Testis (tissue), 3 donors: ENCODE results near the gene PLCL1. TPM values are rescaled to one million over a fixed set of nuclear protein-coding genes. Genes with fewer than 3 reads are reported as not detected.

Experiments
- DNase-seq: peaks from one replicate; pipeline ENCODE4 v3.0.0-alpha.2; 2019
- H3K27ac ChIP-seq, 2 donors: fragments of 200-600 bp; sonication (generic); one replicate each; pipeline ENCODE4 v1.5.1; 2019
- H3K27me3 ChIP-seq: fragments of 200-600 bp; sonication (generic); one replicate; pipeline ENCODE4 v1.5.1; 2019
- H3K36me3 ChIP-seq: fragments of 200-600 bp; sonication (generic); one replicate; pipeline ENCODE4 v1.5.1; 2017; ENCODE audit warnings: low read depth; ENCODE audit errors: missing control alignments
- H3K4me1 ChIP-seq: fragments of 200-600 bp; sonication (generic); one replicate; pipeline ENCODE4 v1.5.1; 2019
- H3K4me3 ChIP-seq, 2 donors: fragments of 200-600 bp; sonication (generic); one replicate each; pipeline ENCODE4 v1.5.1; 2017 to 2019
- H3K9me3 ChIP-seq: fragments of 200-600 bp; sonication (generic); one replicate; pipeline ENCODE4 v1.5.1; 2017
- CTCF ChIP-seq, 3 experiments: fragments of 450-650 bp in 2 of 3; fragments of 200-600 bp in 1 of 3; sonication (generic) in 1 of 3; IDR thresholded peaks; one replicate each; pipeline ENCODE4 v1.5.1; 2016 to 2019; ENCODE audit warnings: antibody characterized with exemption in 3 of 3, mild to moderate bottlenecking in 2 of 3, moderate library complexity in 1 of 3
- POLR2A ChIP-seq: fragments of 450-650 bp; IDR thresholded peaks from one replicate; pipeline ENCODE4 v1.6.1; 2017; ENCODE audit warnings: antibody characterized with exemption, mild to moderate bottlenecking, moderate library complexity
- WGBS, 2 donors: methylation state at CpG; one replicate each; pipeline ENCODE4 v1.1.5; 2018; 5-methylcytosine and 5-hydroxymethylcytosine counted together
- intact Hi-C: fragments of 100-400 bp; cut with DNase I; formaldehyde crosslinking; loops from one replicate; pipeline ENCODE4 v1.15.1; 2023; ENCODE audit warnings: low total_unique reads
- polyA plus RNA-seq: library from polyadenylated mRNA; stranded (reverse); fragments of 350-450 nt; fragmentation: Illumina TruSeq; extraction: RNeasy Lipid Tissue Mini Kit (QIAGEN cat#74804); gene quantifications from one replicate; pipeline ENCODE4 v1.2.3, GENCODE V29; 2014; ENCODE audit warnings: low read depth, low replicate concordance; ENCODE audit not compliant: insufficient read depth
- total RNA-seq, 2 donors: library from RNA; depleted of rRNA; stranded (reverse); fragments of >200 nt; gene quantifications; one replicate each; pipeline ENCODE4 v1.2.3, GENCODE V29; 2016

The PLCL1 gene
- total and polyA plus RNA-seq, 3 donors from 2014 or later, result 2.1 to 2.6 (median 2.4) TPM

GRCh38 chr2:198072655-198073054 lies 268.3 kb downstream of the PLCL1 start:
- Histone ChIP-seq H3K4me1 (no peaks in the 10 kb centered on the region), H3K9me3 (no peaks in the 10 kb centered on the region), H3K27ac (no peak overlapping the region), H3K36me3 (no peaks in the 10 kb centered on the region), H3K27me3 (no peaks in the 10 kb centered on the region), H3K4me3 (no peak overlapping the region)
- intact Hi-C loops, result no loop called here
- TF ChIP-seq POLR2A (no peak), CTCF (IDR thresholded peaks at IDR 0.05) (no peak)
- no peak for DNase-seq

- intact Hi-C loops, result no loop called here
- H3K4me1 ChIP-seq, result no peaks in the 10 kb centered on the region
- 83 to 90% methylated on average over 2 of the region's 2 CpGs for WGBS, 2 donors
- no peak for DNase-seq
- no peak overlapping the region for H3K27ac ChIP-seq
- no peaks in the 10 kb centered on the region for H3K9me3 ChIP-seq
- no peaks in the 10 kb centered on the region for H3K27me3 ChIP-seq
- H3K36me3 ChIP-seq, result no peaks in the 10 kb centered on the region
- H3K4me3 ChIP-seq, result no peak overlapping the region
- TF ChIP-seq POLR2A (no peak), CTCF (IDR thresholded peaks at IDR 0.05) (no peak)
Observed at GRCh38 chr2:198073253-198073652, 268.9 kb downstream of the PLCL1 start.

DNA sequence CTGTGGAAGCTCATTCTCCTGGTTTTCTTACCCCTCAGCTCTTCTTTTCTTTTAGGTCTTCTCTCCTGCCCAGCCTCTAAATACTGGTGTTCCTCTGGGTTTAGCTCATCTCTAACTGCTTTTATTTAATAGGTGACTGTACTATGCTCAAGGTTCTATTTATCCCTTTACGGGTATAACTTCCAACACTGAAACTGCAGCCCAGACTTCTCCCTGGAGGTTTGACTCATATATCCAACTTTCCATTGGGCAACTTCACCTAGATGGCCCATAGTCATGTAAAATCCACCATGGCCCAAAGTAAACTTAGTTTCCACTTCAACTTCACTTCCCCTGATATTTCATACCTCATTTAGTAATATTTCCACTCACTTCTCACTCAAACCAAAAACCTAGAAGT lies 273.1 kb downstream of the PLCL1 start:
- Histone ChIP-seq H3K27ac (no peak overlapping the region), H3K4me1 (no peaks in the 10 kb centered on the region), H3K27me3 (no peaks in the 10 kb centered on the region), H3K36me3 (no peaks in the 10 kb centered on the region), H3K4me3 (no peak overlapping the region), H3K9me3 (no peaks in the 10 kb centered on the region)
- intact Hi-C loops, result no loop called here
- no peak for DNase-seq
- 88 to 96% methylated on average over 1 of the region's 1 CpG for WGBS, 2 donors
- TF ChIP-seq POLR2A, result no peak
- no peak for TF ChIP-seq CTCF (IDR thresholded peaks at IDR 0.05)

DNA sequence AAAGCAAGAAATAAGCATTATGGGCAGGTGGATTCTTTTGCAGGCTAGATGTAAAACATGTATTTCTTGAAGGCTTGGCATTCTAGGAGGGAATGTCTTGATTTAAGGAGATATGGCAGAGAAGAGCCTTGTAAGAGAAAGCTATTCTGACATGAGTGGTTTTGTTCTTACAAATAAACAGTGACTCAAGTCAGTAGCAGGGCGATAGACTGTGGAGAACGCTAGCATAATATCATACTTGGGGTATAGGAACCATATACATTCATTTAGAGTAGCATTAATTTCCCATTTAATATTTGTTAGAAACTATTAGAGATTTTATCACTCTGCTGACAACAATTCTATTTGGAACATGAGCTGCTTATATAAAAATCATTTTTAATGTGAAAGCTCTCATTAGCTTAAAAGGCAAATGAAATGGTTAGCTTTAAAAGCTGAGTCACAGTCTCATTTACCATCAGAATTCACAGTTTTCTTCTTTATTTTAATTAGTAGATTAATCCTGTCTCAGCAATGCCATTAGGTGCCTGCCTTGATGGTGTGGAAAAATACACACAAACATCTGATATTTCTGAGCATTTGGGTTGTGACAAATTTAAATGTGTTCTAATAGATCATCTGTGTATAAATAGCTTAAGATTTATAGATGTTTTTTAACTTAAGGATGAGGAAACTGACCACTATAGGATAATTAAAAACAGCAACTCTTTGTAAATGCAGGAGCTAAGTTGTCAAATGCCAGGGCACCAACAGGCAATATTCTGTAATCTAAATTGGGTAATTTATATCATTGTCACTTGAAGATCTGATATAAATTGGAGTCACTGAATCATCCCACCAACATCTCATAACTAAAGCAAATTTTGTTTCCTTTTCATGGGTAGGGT lies 276.7 kb downstream of the PLCL1 start:
- TF ChIP-seq POLR2A, result no peak
- TF ChIP-seq CTCF (IDR thresholded peaks at IDR 0.05), result no peak
- no peaks in the 10 kb centered on the region for H3K36me3 ChIP-seq
- DNase-seq, result no peak
- no peaks in the 10 kb centered on the region for H3K4me1 ChIP-seq
- no peaks in the 10 kb centered on the region for H3K27me3 ChIP-seq
- no peak overlapping the region for H3K4me3 ChIP-seq
- intact Hi-C loops, result no loop called here
- no peaks in the 10 kb centered on the region for H3K9me3 ChIP-seq
- 96 to 97% methylated on average over 2 of the region's 2 CpGs for WGBS, 2 donors
- H3K27ac ChIP-seq, result no peak overlapping the region

DNA sequence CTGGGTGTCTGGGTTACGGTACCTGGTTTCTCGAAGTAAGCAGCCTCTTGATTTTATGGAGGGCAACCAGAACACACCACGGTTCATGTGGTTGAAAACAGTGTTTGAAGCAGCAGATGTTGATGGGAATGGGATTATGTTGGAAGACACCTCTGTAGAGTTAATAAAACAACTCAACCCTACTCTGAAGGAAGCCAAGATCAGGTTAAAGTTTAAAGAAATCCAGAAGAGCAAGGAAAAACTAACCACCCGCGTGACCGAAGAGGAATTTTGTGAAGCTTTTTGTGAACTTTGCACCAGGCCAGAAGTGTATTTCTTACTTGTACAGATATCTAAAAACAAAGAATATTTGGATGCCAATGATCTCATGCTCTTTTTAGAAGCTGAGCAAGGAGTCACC lies 279.8 kb downstream of the PLCL1 start:
- no peaks in the 10 kb centered on the region for H3K27me3 ChIP-seq
- no peak overlapping the region for H3K4me3 ChIP-seq
- no peak for TF ChIP-seq POLR2A
- TF ChIP-seq CTCF (IDR thresholded peaks at IDR 0.05), result no peak
- intact Hi-C loops, result no loop called here
- no peaks in the 10 kb centered on the region for H3K36me3 ChIP-seq
- no peaks in the 10 kb centered on the region for H3K9me3 ChIP-seq
- no peak for DNase-seq
- 90 to 91% methylated on average over 6 of the region's 6 CpGs for WGBS, 2 donors
- H3K4me1 ChIP-seq, result no peaks in the 10 kb centered on the region
- H3K27ac ChIP-seq, result no peak overlapping the region
